ENCODE data around the gene NPHP4.

GRCh38 chr1:6003568-6004411, 11.6 kb upstream of the NPHP4 start:
- TF ChIP-seq CTCF (IDR thresholded peaks at IDR 0.05): no peak
- no peak for TF ChIP-seq POLR2A (IDR thresholded peaks at IDR 0.05)

Measured in lower leg skin (tissue), 3 donors.